ENCODE data around the gene CYP1A2. TPM values are rescaled to one million over a fixed set of nuclear protein-coding genes. Genes with fewer than 3 reads are reported as not detected.

CYP1A2 gene
- total and polyA plus RNA-seq, 12 donors, result 0.11 TPM; not detected in 11

DNA sequence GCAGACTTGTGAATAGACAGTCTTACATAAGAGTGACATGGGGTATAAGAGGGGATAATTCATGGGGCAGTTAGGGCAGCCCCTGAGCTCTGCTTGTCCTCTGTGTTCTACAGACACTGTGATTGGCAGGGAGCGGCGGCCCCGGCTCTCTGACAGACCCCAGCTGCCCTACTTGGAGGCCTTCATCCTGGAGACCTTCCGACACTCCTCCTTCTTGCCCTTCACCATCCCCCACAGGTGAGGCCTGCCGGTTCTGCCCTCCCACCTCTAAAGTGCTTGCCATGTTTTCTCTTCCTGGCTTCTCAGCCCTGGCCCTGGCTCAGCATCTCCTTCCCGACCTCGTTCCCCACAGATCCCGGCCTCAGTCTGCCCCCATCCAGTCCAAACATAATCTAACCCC, 3.4 kb downstream of the CYP1A2 start:
- TF ChIP-seq CTCF (IDR thresholded peaks at IDR 0.05), result no peak
- ATAC-seq, result no peak
- Histone ChIP-seq H3K9me3 (no peaks in the 10 kb centered on the region), H3K36me3 (no peaks in the 10 kb centered on the region), H3K27me3 (no peaks in the 10 kb centered on the region), H3K27ac (no peak overlapping the region), H3K4me3 (no peak overlapping the region), H3K4me1 (no peaks in the 10 kb centered on the region)
- no peak for DNase-seq
- intact Hi-C loops (cut with DNase I), result no loop called here
- 64 to 72% methylated on average over 8 of the region's 8 CpGs for WGBS, 2 donors

GRCh38 chr15:74752531-74752930, 3.9 kb downstream of the CYP1A2 start:
- Histone ChIP-seq H3K27me3 (no peaks in the 10 kb centered on the region), H3K36me3 (no peaks in the 10 kb centered on the region), H3K4me3 (no peak overlapping the region), H3K4me1 (no peaks in the 10 kb centered on the region), H3K27ac (no peak overlapping the region), H3K9me3 (no peaks in the 10 kb centered on the region)
- intact Hi-C loops (cut with DNase I), result no loop called here
- no peak for TF ChIP-seq CTCF (IDR thresholded peaks at IDR 0.05)
- DNase-seq (no peak), ATAC-seq (no peak)
- WGBS, 2 donors, result 57 to 59% methylated on average over 5 of the region's 5 CpGs

DNA sequence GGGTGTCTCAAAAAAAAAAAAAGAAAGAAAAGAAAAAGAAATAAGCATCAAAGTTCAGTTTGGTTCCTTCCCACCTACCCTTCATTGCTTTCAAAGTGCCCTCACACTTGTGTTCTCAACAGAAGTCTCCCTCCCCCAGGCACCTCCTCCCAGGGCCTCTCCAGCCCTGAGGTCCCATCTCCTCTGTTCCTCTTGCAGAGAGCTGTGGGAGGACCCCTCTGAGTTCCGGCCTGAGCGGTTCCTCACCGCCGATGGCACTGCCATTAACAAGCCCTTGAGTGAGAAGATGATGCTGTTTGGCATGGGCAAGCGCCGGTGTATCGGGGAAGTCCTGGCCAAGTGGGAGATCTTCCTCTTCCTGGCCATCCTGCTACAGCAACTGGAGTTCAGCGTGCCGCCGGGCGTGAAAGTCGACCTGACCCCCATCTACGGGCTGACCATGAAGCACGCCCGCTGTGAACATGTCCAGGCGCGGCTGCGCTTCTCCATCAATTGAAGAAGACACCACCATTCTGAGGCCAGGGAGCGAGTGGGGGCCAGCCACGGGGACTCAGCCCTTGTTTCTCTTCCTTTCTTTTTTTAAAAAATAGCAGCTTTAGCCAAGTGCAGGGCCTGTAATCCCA, 6.1 kb downstream of the CYP1A2 start:
- ATAC-seq (no peak), DNase-seq (no peak)
- no peak overlapping the region for H3K4me3 ChIP-seq
- H3K27ac ChIP-seq, result no peak overlapping the region
- 81% methylated on average over 20 of the region's 20 CpGs for WGBS, 2 donors
- intact Hi-C loops (cut with DNase I), result no loop called here
- H3K36me3 ChIP-seq, result no peaks in the 10 kb centered on the region
- no peaks in the 10 kb centered on the region for H3K27me3 ChIP-seq
- no peaks in the 10 kb centered on the region for H3K4me1 ChIP-seq
- TF ChIP-seq CTCF (IDR thresholded peaks at IDR 0.05), result no peak
- no peaks in the 10 kb centered on the region for H3K9me3 ChIP-seq

DNA sequence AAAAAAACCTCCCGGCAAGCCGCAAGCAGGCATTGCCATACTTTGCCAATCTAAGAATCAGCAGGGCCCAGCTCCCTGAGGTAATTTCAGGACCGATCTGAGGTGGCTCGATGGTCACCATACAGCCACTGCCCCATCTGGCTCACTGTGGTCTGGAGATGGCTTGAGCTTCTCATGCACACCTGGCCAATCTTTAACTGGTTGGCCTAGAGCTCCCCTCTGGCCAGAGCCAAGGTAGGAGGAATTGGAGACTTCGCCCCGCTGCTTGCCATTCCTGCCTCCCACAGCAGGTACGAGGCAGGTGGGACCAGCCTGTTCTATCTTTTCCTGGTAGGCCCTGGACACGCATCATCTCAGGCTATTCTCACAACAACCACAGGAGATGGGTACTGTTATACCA, 10.1 kb downstream of the CYP1A2 start:
- Histone ChIP-seq H3K9me3 (no peaks in the 10 kb centered on the region), H3K27ac (no peak overlapping the region), H3K36me3 (no peaks in the 10 kb centered on the region), H3K4me1 (peaks cover 0 to 14% (median 7%) of the 10 kb centered on the region in 9 donors), H3K4me3 (no peak overlapping the region), H3K27me3 (no peaks in the 10 kb centered on the region)
- WGBS, 2 donors, result 95 to 96% methylated on average over 8 of the region's 8 CpGs
- no peak for TF ChIP-seq CTCF (IDR thresholded peaks at IDR 0.05)
- DNase-seq (no peak), ATAC-seq (no peak)
- intact Hi-C loops (cut with DNase I), result no loop called here
